OCI-LY7 (cell line): Measurements from ENCODE around the gene ZNF554. TPM values are rescaled to one million over a fixed set of nuclear protein-coding genes. Genes with fewer than 3 reads are reported as not detected.

ENCODE experiments used
- BruUV-seq: library from RNA; stranded (reverse); fragments of 400-500 nt; replicated peaks from 2 replicates; lab custom pipeline; 2021; lab: Mats Ljungman, UMichigan
- CTCF ChIA-PET: fragments of 300-600 bp; sonication (Branson Sonifier 250); formaldehyde crosslinking; loops from one replicate; lab custom pipeline; 2022; ENCODE audit warnings: antibody characterized with exemption; ENCODE audit not compliant: unreplicated experiment; lab: Charles Lee
- POLR2A ChIA-PET: fragments of 300-600 bp; sonication (Branson Sonifier 250); formaldehyde crosslinking; loops from one replicate; lab custom pipeline; 2022; ENCODE audit warnings: antibody characterized with exemption; lab: Charles Lee
- DNase-seq: peaks from one replicate; pipeline ENCODE4 v3.0.0-alpha.2; 2015; ENCODE audit warnings: low spot score
- H2AFZ ChIP-seq: fragments of 200-600 bp; sonication (generic), shearing (Covaris generic); 2 replicates; pipeline ENCODE4 v1.6.1; 2014; ENCODE audit warnings: mild to moderate bottlenecking, antibody characterized with exemption, low read length, moderate library complexity
- H3K27ac ChIP-seq: fragments of 200-600 bp; sonication (generic); 2 replicates; pipeline ENCODE4 v1.5.1; 2014; ENCODE audit warnings: mixed run types, low read depth, mild to moderate bottlenecking, moderate library complexity, low read length, inconsistent platforms; ENCODE audit not compliant: poor library complexity, severe bottlenecking
- H3K36me3 ChIP-seq: fragments of 200-600 bp; sonication (generic); 2 replicates; pipeline ENCODE4 v1.6.1; 2014; ENCODE audit warnings: mild to moderate bottlenecking, antibody characterized with exemption, low read length, moderate library complexity, mixed read lengths; ENCODE audit not compliant: insufficient read depth
- H3K4me1 ChIP-seq: fragments of 200-600 bp; sonication (generic); 2 replicates; pipeline ENCODE4 v1.5.1; 2014; ENCODE audit warnings: mild to moderate bottlenecking, low read length; ENCODE audit not compliant: insufficient read depth, poor library complexity, severe bottlenecking
- H3K4me2 ChIP-seq: fragments of 200-600 bp; sonication (generic); 2 replicates; pipeline ENCODE4 v1.6.1; 2014; ENCODE audit warnings: mild to moderate bottlenecking, low read length
- H3K4me3 ChIP-seq: fragments of 200-600 bp; sonication (generic); 2 replicates; pipeline ENCODE4 v1.5.1; 2014; ENCODE audit warnings: mild to moderate bottlenecking, low read depth, low read length; ENCODE audit not compliant: poor library complexity, severe bottlenecking
- H3K79me2 ChIP-seq: fragments of 200-600 bp; sonication (generic); 2 replicates; pipeline ENCODE4 v1.6.1; 2016; ENCODE audit warnings: low read depth, mild to moderate bottlenecking, low read length, moderate library complexity, mixed read lengths; ENCODE audit not compliant: insufficient read depth
- H3K9me2 ChIP-seq: fragments of 200-600 bp; sonication (generic); 2 replicates; pipeline ENCODE4 v1.6.1; 2016; ENCODE audit warnings: mild to moderate bottlenecking, low read length, mixed read lengths; ENCODE audit not compliant: insufficient read depth
- H3K9me3 ChIP-seq: fragments of 200-600 bp; sonication (generic); 2 replicates; pipeline ENCODE4 v1.6.1; 2014; ENCODE audit warnings: mild to moderate bottlenecking, mixed run types, low read length, mixed read lengths
- H4K20me1 ChIP-seq: fragments of 200-600 bp; sonication (generic); 2 replicates; pipeline ENCODE4 v1.6.1; 2014; ENCODE audit warnings: mild to moderate bottlenecking, antibody characterized with exemption, low read length, moderate library complexity, mixed read lengths; ENCODE audit not compliant: insufficient read depth
- EZH2phosphoT487 ChIP-seq: fragments of 200-600 bp; sonication (generic); IDR thresholded peaks from 2 replicates; pipeline ENCODE4 v1.6.1; 2018; ENCODE audit warnings: low read depth, borderline replicate concordance, mild to moderate bottlenecking, mixed run types, antibody characterized with exemption, low read length, moderate library complexity, mixed read lengths
- intact Hi-C: fragments of 100-400 bp; cut with micrococcal nuclease; formaldehyde crosslinking; loops from one replicate; pipeline ENCODE4 v1.10.0; 2022; ENCODE audit not compliant: unreplicated experiment
- total RNA-seq, 2 experiments: library from RNA; depleted of rRNA in 1 of 2; stranded (reverse); fragments of >200 nt in 1 of 2; shearing (Covaris generic) in 1 of 2; gene quantifications; 2 replicates each; pipeline ENCODE4 v1.2.3, GENCODE V29; 2014 to 2022
- TF ChIP-seq, protein P1 (sequence below): fragments of 200-600 bp; sonication (generic); conservative IDR thresholded peaks from 2 replicates; pipeline ENCODE4 v1.5.1; 2014; ENCODE audit warnings: mild to moderate bottlenecking, antibody characterized with exemption, low read length, moderate library complexity, mixed read lengths

The ZNF554 gene
- total RNA-seq, 2 experiments from 2014 or later, result 3.9 to 4.4 TPM

DNA sequence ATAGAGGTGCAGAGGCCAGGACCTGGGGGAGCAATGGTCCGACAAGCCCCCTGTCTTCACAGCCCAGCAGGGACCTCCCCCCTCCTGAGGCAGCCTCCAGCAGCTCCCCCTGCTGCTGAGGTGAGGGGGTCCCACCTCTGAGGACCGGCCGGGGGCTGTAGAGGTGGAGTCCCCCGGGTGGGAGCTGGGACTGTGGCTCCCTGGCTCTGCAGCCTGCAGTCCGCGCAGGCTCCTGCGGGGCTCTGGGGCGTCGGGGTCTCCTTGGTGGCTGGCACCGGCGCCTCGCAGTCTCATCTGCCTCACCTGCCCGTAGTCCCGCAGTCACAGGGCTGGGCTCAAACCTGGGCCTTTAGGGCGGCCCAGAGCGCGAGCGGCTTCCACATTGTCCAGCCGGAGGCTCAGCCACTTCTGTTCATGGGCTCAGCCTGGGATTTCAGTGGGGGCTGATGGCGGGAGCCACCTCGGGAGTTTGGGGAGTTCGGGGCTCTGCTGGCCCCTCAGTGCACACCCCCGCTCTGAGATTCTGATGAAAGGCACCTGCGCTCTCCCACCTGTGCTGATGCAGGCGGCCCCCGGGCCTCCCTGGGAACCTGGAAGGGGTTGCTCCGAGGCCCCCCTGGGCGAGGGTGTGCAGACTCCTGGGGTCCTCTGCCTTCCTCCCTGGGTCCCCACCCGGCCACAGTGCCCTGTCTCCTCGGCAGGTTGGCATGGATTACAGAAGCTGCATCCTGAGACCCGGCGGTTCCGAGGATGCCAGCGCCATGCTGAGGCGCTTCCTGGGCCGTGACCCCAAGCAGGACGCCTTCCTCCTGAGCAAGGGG is 7.0 kb upstream of the ZNF554 start:
- Histone ChIP-seq H3K4me1 (no peaks in the 10 kb centered on the region), H3K79me2 (no peaks in the 10 kb centered on the region), H3K9me2 (no peaks in the 10 kb centered on the region), H3K27ac (no peak overlapping the region), H4K20me1 (no peaks in the 10 kb centered on the region), H3K4me3 (no peak overlapping the region), H3K36me3 (peaks cover 73% of the 10 kb centered on the region), H3K9me3 (no peaks in the 10 kb centered on the region), H3K4me2 (no peak overlapping the region), H2AFZ (no peak overlapping the region)
- ChIA-PET CTCF (no interaction called here), POLR2A (no interaction called here)
- TF ChIP-seq, protein P1, sequence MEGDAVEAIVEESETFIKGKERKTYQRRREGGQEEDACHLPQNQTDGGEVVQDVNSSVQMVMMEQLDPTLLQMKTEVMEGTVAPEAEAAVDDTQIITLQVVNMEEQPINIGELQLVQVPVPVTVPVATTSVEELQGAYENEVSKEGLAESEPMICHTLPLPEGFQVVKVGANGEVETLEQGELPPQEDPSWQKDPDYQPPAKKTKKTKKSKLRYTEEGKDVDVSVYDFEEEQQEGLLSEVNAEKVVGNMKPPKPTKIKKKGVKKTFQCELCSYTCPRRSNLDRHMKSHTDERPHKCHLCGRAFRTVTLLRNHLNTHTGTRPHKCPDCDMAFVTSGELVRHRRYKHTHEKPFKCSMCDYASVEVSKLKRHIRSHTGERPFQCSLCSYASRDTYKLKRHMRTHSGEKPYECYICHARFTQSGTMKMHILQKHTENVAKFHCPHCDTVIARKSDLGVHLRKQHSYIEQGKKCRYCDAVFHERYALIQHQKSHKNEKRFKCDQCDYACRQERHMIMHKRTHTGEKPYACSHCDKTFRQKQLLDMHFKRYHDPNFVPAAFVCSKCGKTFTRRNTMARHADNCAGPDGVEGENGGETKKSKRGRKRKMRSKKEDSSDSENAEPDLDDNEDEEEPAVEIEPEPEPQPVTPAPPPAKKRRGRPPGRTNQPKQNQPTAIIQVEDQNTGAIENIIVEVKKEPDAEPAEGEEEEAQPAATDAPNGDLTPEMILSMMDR, result no peak
- TF ChIP-seq EZH2phosphoT487, result no peak
- intact Hi-C loops, result no loop called here
- BruUV-seq, result no TSS peak
- no peak for DNase-seq

DNA sequence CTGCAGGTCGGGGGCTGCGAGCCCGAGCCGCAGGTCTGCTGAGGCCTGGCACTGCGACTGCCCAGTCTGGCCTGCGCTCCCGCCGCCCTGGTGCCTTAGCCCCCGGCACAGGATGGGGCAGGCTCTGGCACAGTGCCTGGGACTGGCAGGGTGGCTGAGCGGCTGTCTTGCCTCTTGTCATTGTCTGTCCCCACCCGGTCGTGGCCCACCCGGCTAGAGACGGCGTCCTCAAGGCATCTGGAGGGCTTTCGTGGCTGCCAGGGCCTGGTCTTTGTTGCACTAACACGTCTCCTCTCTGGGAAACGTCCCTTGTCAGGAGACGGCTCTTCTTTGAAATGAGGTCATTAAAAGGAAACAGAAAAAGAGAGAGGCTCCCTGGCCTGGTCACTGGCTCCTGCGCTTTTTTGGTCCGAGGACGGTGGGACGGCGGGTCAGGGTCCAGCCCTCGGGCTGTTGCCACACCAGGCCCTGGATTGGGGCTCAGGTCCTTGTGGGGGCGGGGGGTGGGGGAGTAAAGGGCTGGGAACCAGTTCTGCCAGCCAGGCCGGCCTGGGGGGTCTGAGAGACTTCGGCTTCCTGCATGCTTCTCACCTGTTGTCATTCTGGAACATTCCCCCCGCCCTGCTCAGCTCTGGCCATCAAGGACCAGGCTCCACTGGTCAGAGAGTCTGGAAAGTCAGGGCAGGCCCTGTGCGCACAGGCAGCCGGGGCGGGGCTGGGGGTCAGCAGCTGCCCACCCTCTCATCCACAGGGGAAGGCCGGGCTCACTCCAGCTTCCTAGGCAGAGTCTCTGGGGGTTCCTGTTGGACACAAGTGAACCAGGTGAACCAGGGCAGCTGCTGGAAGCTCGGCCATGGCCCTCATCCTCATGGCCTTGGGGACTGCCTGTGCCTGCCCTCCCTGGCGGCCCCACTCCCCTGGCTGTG is 6.2 kb upstream of the ZNF554 start:
- Histone ChIP-seq H3K79me2 (no peaks in the 10 kb centered on the region), H3K9me2 (no peaks in the 10 kb centered on the region), H3K4me2 (no peak overlapping the region), H3K36me3 (peaks cover 64% of the 10 kb centered on the region), H3K27ac (no peak overlapping the region), H4K20me1 (no peaks in the 10 kb centered on the region), H3K9me3 (no peaks in the 10 kb centered on the region), H3K4me1 (no peaks in the 10 kb centered on the region), H3K4me3 (no peak overlapping the region), H2AFZ (no peak overlapping the region)
- TF ChIP-seq, protein P1, result no peak
- no peak for TF ChIP-seq EZH2phosphoT487
- no TSS peak for BruUV-seq
- POLR2A ChIA-PET, result no interaction called here
- intact Hi-C loops, result no loop called here
- DNase-seq, result no peak
- CTCF ChIA-PET, result no interaction called here
